CD4-positive, CD25-positive, alpha-beta regulatory T cell (primary cell): ENCODE data around the gene AMBRA1. TPM values are rescaled to one million over a fixed set of nuclear protein-coding genes. Genes with fewer than 3 reads are reported as not detected.
"Not testable (repeated sequence)": the region's sequence is repeated elsewhere in the genome, so short reads cannot be mapped to it uniquely, and the experiment has no call there.

Experiments used
- ATAC-seq, 2 donors: fragments of 150-1000 bp; cut with Tn5 transposase; one replicate each; pipeline ENCODE4 v1.10.0; 2021; ENCODE audit warnings: low read depth in 2 of 2, moderate number of reproducible peaks in 2 of 2, moderate library complexity in 1 of 2
- DNase-seq, 3 donors: peaks; one replicate each; pipeline versions ENCODE4 v3.0.0 to v3.0.0-alpha.2; 2012 to 2022; ENCODE audit warnings: mixed read lengths in 1 of 3
- H3K27ac ChIP-seq: one replicate; pipeline ENCODE4 v1.7.0; 2013; ENCODE audit warnings: mild to moderate bottlenecking, low read length; ENCODE audit not compliant: insufficient read depth, poor library complexity, severe bottlenecking
- H3K27me3 ChIP-seq: one replicate; pipeline ENCODE4 v1.7.0; 2013; ENCODE audit warnings: low read length; ENCODE audit not compliant: control insufficient read depth, insufficient read depth
- H3K36me3 ChIP-seq: one replicate; pipeline ENCODE4 v1.7.0; 2013; ENCODE audit warnings: mild to moderate bottlenecking, low read length, moderate library complexity; ENCODE audit not compliant: control insufficient read depth, insufficient read depth
- H3K4me1 ChIP-seq: 2 replicates; pipeline ENCODE4 v1.7.0; 2013; ENCODE audit warnings: mild to moderate bottlenecking, low read length; ENCODE audit not compliant: insufficient read depth, control insufficient read depth, poor library complexity, severe bottlenecking
- H3K4me3 ChIP-seq: one replicate; pipeline ENCODE4 v1.7.0; 2013; ENCODE audit warnings: low read depth, mild to moderate bottlenecking, low read length, moderate library complexity
- H3K9me3 ChIP-seq, 2 experiments: 1 replicate in 1 of 2; 2 replicates in 1 of 2; pipeline ENCODE4 v1.7.0; 2013; ENCODE audit warnings: low read length in 2 of 2, mild to moderate bottlenecking in 1 of 2, moderate library complexity in 1 of 2; ENCODE audit not compliant: control insufficient read depth in 2 of 2
- H3K27ac Mint-ChIP-seq, 3 donors: one replicate each; pipeline ENCODE4 v1.8.0; 2020 to 2022; ENCODE audit warnings: mild to moderate bottlenecking in 3 of 3, mixed read lengths in 3 of 3, moderate library complexity in 2 of 3
- H3K27me3 Mint-ChIP-seq: one replicate; pipeline ENCODE4 v1.8.0; 2022; ENCODE audit warnings: mild to moderate bottlenecking, mixed read lengths
- H3K36me3 Mint-ChIP-seq: one replicate; pipeline ENCODE4 v1.8.0; 2020; ENCODE audit warnings: mixed read lengths
- H3K4me1 Mint-ChIP-seq, 4 donors: one replicate each; pipeline ENCODE4 v1.8.0; 2020 to 2022; ENCODE audit warnings: mixed read lengths in 4 of 4, mild to moderate bottlenecking in 1 of 4
- H3K4me3 Mint-ChIP-seq, 4 donors: one replicate each; pipeline ENCODE4 v1.8.0; 2020 to 2022; ENCODE audit warnings: mild to moderate bottlenecking in 4 of 4, mixed read lengths in 4 of 4, moderate library complexity in 3 of 4
- H3K9me3 Mint-ChIP-seq, 7 donors: one replicate each; pipeline ENCODE4 v1.8.0; 2020 to 2022; ENCODE audit warnings: mixed read lengths in 7 of 7, mild to moderate bottlenecking in 3 of 7, moderate library complexity in 2 of 7
- polyA plus RNA-seq, 4 donors: library from polyadenylated mRNA; unstranded; fragments of 300-500 nt; fragmentation: Illumina TruSeq; gene quantifications; one replicate each; pipeline ENCODE4 v1.2.3, GENCODE V29; 2021
- total RNA-seq: library from RNA; stranded (reverse); gene quantifications from one replicate; pipeline ENCODE4 v1.2.3, GENCODE V29; 2022

AMBRA1 gene
- total and polyA plus RNA-seq, 5 donors from 2014 or later = 8.2 to 61.0 (median 12.3) TPM

- H3K36me3 Mint-ChIP-seq = peaks cover 4% of the 10 kb centered on the region
- peak overlapping the region in 1 of 3 donors; percentile 11 for H3K27ac Mint-ChIP-seq
- peaks cover 8 to 47% (median 28%) of the 10 kb centered on the region in 4 donors for H3K4me1 Mint-ChIP-seq
- peaks cover 6% of the 10 kb centered on the region for H3K36me3 ChIP-seq
- no peak overlapping the region for H3K27ac ChIP-seq
- H3K4me3 ChIP-seq = no peak overlapping the region
- H3K9me3 Mint-ChIP-seq = no peaks in the 10 kb centered on the region
- no peaks in the 10 kb centered on the region for H3K27me3 Mint-ChIP-seq
- ATAC-seq (no peak), DNase-seq (no peak)
- no peak overlapping the region for H3K4me3 Mint-ChIP-seq
- no peaks in the 10 kb centered on the region for H3K9me3 ChIP-seq
- H3K27me3 ChIP-seq = no peaks in the 10 kb centered on the region
- H3K4me1 ChIP-seq = no peaks in the 10 kb centered on the region
Observed at GRCh38 chr11:46520971-46521745, 72.7 kb downstream of the AMBRA1 start.

GRCh38 chr11:46519351-46519750 is 74.5 kb downstream of the AMBRA1 start:
- Histone ChIP-seq H3K27ac (no peak overlapping the region), H3K9me3 (no peaks in the 10 kb centered on the region), H3K27me3 (no peaks in the 10 kb centered on the region), H3K36me3 (peaks cover under 1% of the 10 kb centered on the region), H3K4me3 (no peak overlapping the region), H3K4me1 (no peaks in the 10 kb centered on the region)
- Mint-ChIP-seq H3K27ac (peak overlapping the region in 1 of 3 donors; percentile 64), H3K36me3 (peaks cover 5% of the 10 kb centered on the region), H3K9me3 (no peaks in the 10 kb centered on the region), H3K4me1 (peaks cover 8 to 48% (median 34%) of the 10 kb centered on the region in 4 donors), H3K4me3 (no peak overlapping the region), H3K27me3 (no peaks in the 10 kb centered on the region)
- DNase-seq = no peak
- no peak for ATAC-seq

GRCh38 chr11:46518928-46519327 is 74.9 kb downstream of the AMBRA1 start:
- H3K4me1 ChIP-seq, H3K27ac ChIP-seq: not testable (repeated sequence)

GRCh38 chr11:46514370-46514769 is 79.5 kb downstream of the AMBRA1 start:
- no peaks in the 10 kb centered on the region for H3K4me1 ChIP-seq
- ATAC-seq (no peak), DNase-seq (no peak)
- H3K4me3 ChIP-seq = no peak overlapping the region
- no peaks in the 10 kb centered on the region for H3K9me3 ChIP-seq
- Mint-ChIP-seq H3K9me3 (no peaks in the 10 kb centered on the region), H3K36me3 (peaks cover 18% of the 10 kb centered on the region), H3K4me1 (peaks cover 7 to 39% (median 30%) of the 10 kb centered on the region in 4 donors), H3K27me3 (no peaks in the 10 kb centered on the region), H3K27ac (peak overlapping the region in 1 of 3 donors; percentile 38), H3K4me3 (no peak overlapping the region)
- H3K27ac ChIP-seq = no peak overlapping the region
- peaks cover 7% of the 10 kb centered on the region for H3K36me3 ChIP-seq
- H3K27me3 ChIP-seq = no peaks in the 10 kb centered on the region

More at GRCh38 chr11:46518928-46519327, 74.9 kb downstream of the AMBRA1 start:
- Mint-ChIP-seq H3K4me1 (peaks cover 8 to 50% (median 35%) of the 10 kb centered on the region in 4 donors), H3K27ac (peak overlapping the region in 1 of 3 donors; percentile 64)
- H3K27me3 ChIP-seq, H3K36me3 ChIP-seq, H3K9me3 Mint-ChIP-seq, H3K36me3 Mint-ChIP-seq, H3K4me3 ChIP-seq, ATAC-seq, H3K9me3 ChIP-seq, H3K27me3 Mint-ChIP-seq, DNase-seq, H3K4me3 Mint-ChIP-seq: not testable (repeated sequence)

GRCh38 chr11:46513934-46514342 is 79.9 kb downstream of the AMBRA1 start:
- no peaks in the 10 kb centered on the region for H3K27me3 Mint-ChIP-seq
- ATAC-seq (no peak), DNase-seq (no peak)
- no peak overlapping the region for H3K4me3 Mint-ChIP-seq
- H3K36me3 ChIP-seq = peaks cover 11% of the 10 kb centered on the region
- H3K36me3 Mint-ChIP-seq = peaks cover 21% of the 10 kb centered on the region
- no peaks in the 10 kb centered on the region for H3K9me3 Mint-ChIP-seq
- H3K27ac Mint-ChIP-seq = peak overlapping the region in 2 of 3 donors; percentile 38 to 67
- H3K4me1 Mint-ChIP-seq = peaks cover 9 to 37% (median 28%) of the 10 kb centered on the region in 4 donors
- H3K4me1 ChIP-seq = no peaks in the 10 kb centered on the region
- no peak overlapping the region for H3K4me3 ChIP-seq
- no peaks in the 10 kb centered on the region for H3K9me3 ChIP-seq
- H3K27me3 ChIP-seq = no peaks in the 10 kb centered on the region
- H3K27ac ChIP-seq = no peak overlapping the region

- Histone ChIP-seq H3K4me1 (no peaks in the 10 kb centered on the region), H3K27ac (no peak overlapping the region), H3K4me3 (no peak overlapping the region), H3K9me3 (no peaks in the 10 kb centered on the region), H3K27me3 (no peaks in the 10 kb centered on the region), H3K36me3 (peaks cover 26% of the 10 kb centered on the region)
- DNase-seq = no peak
- Mint-ChIP-seq H3K4me1 (peaks cover 14 to 37% (median 26%) of the 10 kb centered on the region in 4 donors), H3K9me3 (no peaks in the 10 kb centered on the region), H3K27me3 (no peaks in the 10 kb centered on the region), H3K4me3 (no peak overlapping the region), H3K36me3 (peaks cover 35% of the 10 kb centered on the region), H3K27ac (peak overlapping the region in 1 of 3 donors; percentile 17)
- ATAC-seq = no peak
Observed at GRCh38 chr11:46512261-46512881, 81.5 kb downstream of the AMBRA1 start.

GRCh38 chr11:46511342-46511741 is 82.5 kb downstream of the AMBRA1 start:
- Mint-ChIP-seq H3K36me3 (peaks cover 40% of the 10 kb centered on the region), H3K27ac (peak overlapping the region in 1 of 3 donors; percentile 78), H3K27me3 (no peaks in the 10 kb centered on the region), H3K9me3 (no peaks in the 10 kb centered on the region), H3K4me1 (peaks cover 16 to 37% (median 28%) of the 10 kb centered on the region in 4 donors), H3K4me3 (no peak overlapping the region)
- ATAC-seq = no peak
- H3K4me1 ChIP-seq = no peaks in the 10 kb centered on the region
- peaks cover 31% of the 10 kb centered on the region for H3K36me3 ChIP-seq
- H3K9me3 ChIP-seq = no peaks in the 10 kb centered on the region
- no peaks in the 10 kb centered on the region for H3K27me3 ChIP-seq
- no peak for DNase-seq
- no peak overlapping the region for H3K4me3 ChIP-seq
- H3K27ac ChIP-seq = no peak overlapping the region
